Upper lobe of left lung (tissue), 4 donors: Measurements from ENCODE around the gene CDK7.

ENCODE experiments used
- CTCF ChIP-seq, 6 experiments: fragments of 450-650 bp in 4 of 6; fragments of 200-600 bp in 2 of 6; sonication (generic) in 2 of 6; IDR thresholded peaks; one replicate each; pipeline ENCODE4 v1.5.1; 2016 to 2019; ENCODE audit warnings: antibody characterized with exemption in 6 of 6
- POLR2A ChIP-seq, 4 donors: fragments of 450-650 bp; IDR thresholded peaks; one replicate each; pipeline ENCODE4 v1.5.1; 2016 to 2017; ENCODE audit warnings: antibody characterized with exemption in 4 of 4, mild to moderate bottlenecking in 2 of 4

DNA sequence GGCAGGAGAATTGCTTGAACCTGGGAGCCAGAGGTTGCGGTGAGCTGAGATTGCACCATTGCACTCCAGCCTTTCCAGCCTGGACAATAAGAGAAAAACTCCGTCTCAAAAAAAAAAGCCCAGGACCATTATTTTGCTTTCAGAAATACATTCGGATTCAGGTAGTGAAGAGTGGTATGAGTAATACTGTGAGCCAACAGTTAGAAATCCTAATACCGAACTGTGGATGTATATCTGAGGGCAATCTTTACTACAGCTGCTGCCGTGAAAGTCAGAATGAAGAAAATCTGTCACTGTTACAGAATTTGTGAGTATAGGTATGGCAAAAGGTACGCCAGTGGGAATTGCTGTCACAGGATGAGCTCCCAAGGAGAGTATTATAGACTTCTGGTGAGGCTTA is 3.4 kb upstream of the CDK7 start:
- TF ChIP-seq CTCF (IDR thresholded peaks at IDR 0.05) (no peak), POLR2A (IDR thresholded peaks at IDR 0.05) (no peak)
